Epithelial cell of proximal tubule (primary cell): Measurements from ENCODE around the gene TPSAB1. TPM values are rescaled to one million over a fixed set of nuclear protein-coding genes. Genes with fewer than 3 reads are reported as not detected.
"Not testable (repeated sequence)": the region's sequence is repeated elsewhere in the genome, so short reads cannot be mapped to it uniquely, and the experiment has no call there.

Source experiments
- DNase-seq: peaks from one replicate; pipeline ENCODE4 v3.0.0-alpha.2; 2011; ENCODE audit warnings: low read depth
- H3K4me3 ChIP-seq: 2 replicates; pipeline ENCODE4 v1.5.1; 2011; ENCODE audit warnings: low read depth, mild to moderate bottlenecking, low read length
- CTCF ChIP-seq: conservative IDR thresholded peaks from 2 replicates; pipeline ENCODE4 v1.5.1; 2012; ENCODE audit warnings: low read depth, mild to moderate bottlenecking, low read length
- total RNA-seq: library from RNA; depleted of rRNA; stranded (reverse); fragments of >200 nt; gene quantifications from 2 replicates; pipeline ENCODE4 v1.2.3, GENCODE V29; 2015

TPSAB1 gene
- total RNA-seq, 1 donor from 2014 or later: not detected

DNA sequence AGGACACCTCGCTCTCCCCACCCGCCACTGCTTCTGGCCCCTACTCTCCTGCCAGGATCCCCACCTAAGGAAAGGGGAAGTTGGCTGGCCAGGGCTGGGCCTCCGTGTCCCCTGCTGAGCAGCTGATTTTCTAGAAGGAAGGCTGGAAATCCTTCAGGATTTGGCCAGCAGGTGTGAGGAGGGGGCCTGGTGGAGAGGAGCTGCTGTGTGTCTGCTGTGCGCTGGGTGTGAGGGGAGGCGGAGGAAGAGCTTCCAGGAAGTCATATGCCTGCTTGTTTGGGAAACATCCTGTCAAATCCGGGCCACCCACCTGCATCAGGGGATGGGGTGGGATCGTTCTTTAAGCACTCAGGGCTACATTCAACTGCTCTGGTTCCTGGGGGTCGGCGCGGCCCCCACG, 44.0 kb upstream of the TPSAB1 start:
- DNase-seq: no peak
- no peak for TF ChIP-seq CTCF
- no peak overlapping the region for H3K4me3 ChIP-seq

GRCh38 chr16:1197237-1197866, 43.2 kb upstream of the TPSAB1 start:
- DNase-seq: no peak
- H3K4me3 ChIP-seq: no peak overlapping the region
- TF ChIP-seq CTCF: no peak

DNA sequence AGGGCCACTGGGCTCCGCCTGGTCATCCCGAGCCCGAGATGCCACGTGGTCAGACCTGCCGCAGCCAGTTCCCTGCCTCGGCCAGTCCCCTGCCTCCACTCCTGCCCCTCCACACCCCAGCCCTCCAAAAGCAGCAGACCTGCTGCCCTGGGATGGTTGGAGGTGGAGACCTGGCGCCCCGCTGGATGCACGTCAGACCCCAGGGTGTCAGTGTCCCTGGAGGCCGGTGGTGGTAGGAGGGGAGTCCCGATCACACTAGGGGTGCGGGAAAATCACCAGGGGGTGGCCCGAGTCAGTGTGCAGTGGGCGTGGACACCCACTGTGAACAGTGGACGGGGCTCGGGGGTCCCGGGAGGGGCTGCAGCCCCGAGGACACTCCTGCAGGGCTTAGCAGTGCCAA, 42.3 kb upstream of the TPSAB1 start:
- DNase-seq: no peak
- no peak for TF ChIP-seq CTCF
- H3K4me3 ChIP-seq: no peak overlapping the region

GRCh38 chr16:1198671-1199346, 41.7 kb upstream of the TPSAB1 start:
- not testable (repeated sequence) for DNase-seq, H3K4me3 ChIP-seq

DNA sequence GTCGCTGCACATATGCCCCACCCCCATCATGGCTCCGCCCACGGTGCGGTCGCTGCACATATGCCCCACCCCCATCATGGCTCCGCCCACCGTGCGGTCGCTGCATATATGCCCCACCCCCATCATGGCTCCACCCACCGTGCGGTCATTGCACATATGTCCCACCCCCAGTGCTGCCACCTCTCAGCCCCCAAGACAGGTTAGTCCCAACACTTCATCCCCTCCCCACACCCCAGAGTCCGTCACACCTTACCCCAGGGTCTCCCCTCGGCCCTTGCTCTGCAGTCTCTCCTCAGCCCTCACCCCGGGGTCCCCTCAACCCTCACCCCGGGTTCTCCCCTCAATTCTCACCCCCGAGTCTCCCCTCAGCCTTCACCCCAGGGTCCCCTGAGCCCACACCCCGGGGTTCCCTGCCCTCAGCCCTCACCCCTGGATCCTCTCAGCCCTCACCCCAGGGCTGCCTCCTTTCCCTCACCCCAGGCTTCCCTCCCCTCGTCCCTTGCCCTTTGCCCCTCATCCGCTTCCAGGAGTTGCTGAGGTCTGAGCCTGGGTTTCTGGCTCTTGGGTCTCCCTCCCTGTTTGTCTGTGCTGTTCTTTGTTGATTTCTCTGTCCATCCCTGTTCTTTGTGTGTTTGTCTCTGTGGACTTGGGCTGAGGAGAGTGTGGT, 41.0 kb upstream of the TPSAB1 start:
- no peak overlapping the region for H3K4me3 ChIP-seq
- no peak for DNase-seq
- TF ChIP-seq CTCF: no peak

DNA sequence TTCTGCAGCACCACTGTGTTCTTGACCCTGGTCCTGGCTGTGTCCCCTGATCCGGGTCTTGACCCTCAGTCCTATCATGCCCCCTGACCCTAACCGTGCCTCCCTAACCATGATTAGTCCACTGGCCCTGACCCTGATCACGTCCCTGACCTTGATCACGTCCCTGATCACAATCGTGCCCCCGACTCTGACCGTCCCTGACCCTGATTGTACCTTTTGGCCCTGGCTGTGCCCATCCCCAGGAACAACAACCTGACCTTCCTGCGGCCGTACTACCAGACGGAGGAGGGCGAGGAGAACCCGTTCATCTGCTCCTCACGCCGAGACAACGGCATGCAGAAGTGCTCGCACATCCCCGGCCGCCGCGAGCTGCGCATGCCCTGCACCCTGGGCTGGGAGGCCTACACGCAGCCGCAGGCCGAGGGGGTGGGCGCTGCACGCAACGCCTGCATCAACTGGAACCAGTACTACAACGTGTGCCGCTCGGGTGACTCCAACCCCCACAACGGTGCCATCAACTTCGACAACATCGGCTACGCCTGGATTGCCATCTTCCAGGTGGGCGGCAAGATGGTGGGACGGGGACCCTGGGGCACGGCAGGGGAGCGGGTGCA, 40.4 kb upstream of the TPSAB1 start:
- H3K4me3 ChIP-seq: no peak overlapping the region
- no peak for DNase-seq
- no peak for TF ChIP-seq CTCF

GRCh38 chr16:1201444-1201843, 39.1 kb upstream of the TPSAB1 start:
- TF ChIP-seq CTCF: no peak
- no peak overlapping the region for H3K4me3 ChIP-seq
- no peak for DNase-seq
